SK-N-SH (cell line): ENCODE measurements around the gene WDR75. TPM values are rescaled to one million over a fixed set of nuclear protein-coding genes. Genes with fewer than 3 reads are reported as not detected.

Experiments
- CTCF ChIA-PET: fragments of 300-600, 350-600 bp; formaldehyde crosslinking; extraction: SDS; loops from one replicate; lab custom pipeline; 2021; lab: Yijun Ruan, JAX
- POLR2A ChIA-PET: fragments of 350-600 bp; sonication (Branson Sonifier 250); formaldehyde crosslinking; extraction: SDS; loops from one replicate; lab custom pipeline; 2020; ENCODE audit warnings: antibody characterized with exemption, inconsistent platforms; lab: Yijun Ruan, JAX
- DNase-seq: peaks from one replicate; pipeline ENCODE4 v3.0.0; 2012
- H2AFZ ChIP-seq: fragments of 200-600 bp; sonication (generic); 2 replicates; pipeline ENCODE4 v1.8.1; 2016; ENCODE audit warnings: antibody characterized with exemption, mild to moderate bottlenecking, low read depth
- H3F3A ChIP-seq: fragments of 200-600 bp; sonication (generic); replicated peaks from 2 replicates; pipeline ENCODE3; 2016; ENCODE audit warnings: antibody characterized with exemption, mild to moderate bottlenecking; ENCODE audit not compliant: insufficient read depth
- H3K27ac ChIP-seq, 2 experiments: fragments of 200-500 bp in 1 of 2; fragments of 200-600 bp in 1 of 2; sonication (Bioruptor generic) in 1 of 2; sonication (generic), shearing (Covaris generic) in 1 of 2; 2 replicates each; pipeline versions ENCODE4 v1.5.1 to v1.6.1; 2014 to 2016; ENCODE audit warnings: low read depth in 2 of 2, inconsistent platforms in 1 of 2, low read length in 1 of 2, mild to moderate bottlenecking in 1 of 2, mixed read lengths in 1 of 2
- H3K27me3 ChIP-seq: fragments of 200-600 bp; sonication (generic), shearing (Covaris generic); 2 replicates; pipeline ENCODE4 v1.6.1; 2016; ENCODE audit warnings: mixed run types; ENCODE audit not compliant: insufficient read depth
- H3K36me3 ChIP-seq, 2 experiments: fragments of 200-500 bp in 1 of 2; fragments of 200-600 bp in 1 of 2; sonication (Bioruptor generic) in 1 of 2; sonication (generic) in 1 of 2; replicated peaks in 1 of 2; 2 replicates each; pipeline versions ENCODE3 to v1.5.1; 2014 to 2016; ENCODE audit warnings: low read length in 1 of 2, mild to moderate bottlenecking in 1 of 2; ENCODE audit not compliant: insufficient read depth in 2 of 2, control insufficient read depth in 1 of 2
- H3K4me1 ChIP-seq, 2 experiments: fragments of 200-500 bp in 1 of 2; fragments of 200-600 bp in 1 of 2; sonication (Bioruptor generic) in 1 of 2; sonication (generic), shearing (Covaris generic) in 1 of 2; 2 replicates each; pipeline versions ENCODE4 v1.5.1 to v1.6.1; 2014 to 2016; ENCODE audit warnings: low read depth in 1 of 2, low read length in 1 of 2, mixed run types in 1 of 2; ENCODE audit not compliant: insufficient read depth in 2 of 2, control insufficient read depth in 1 of 2
- H3K4me2 ChIP-seq: fragments of 200-600 bp; sonication (generic), shearing (Covaris generic); 2 replicates; pipeline ENCODE4 v1.6.1; 2017; ENCODE audit warnings: mixed run types
- H3K4me3 ChIP-seq, 2 experiments: fragments of 200-500 bp in 1 of 2; fragments of 200-600 bp in 1 of 2; sonication (Bioruptor generic) in 1 of 2; sonication (generic), shearing (Covaris generic) in 1 of 2; 2 replicates each; pipeline versions ENCODE4 v1.5.1 to v1.8.1; 2014 to 2016; ENCODE audit warnings: low read depth in 2 of 2, inconsistent platforms in 1 of 2, low read length in 1 of 2, mild to moderate bottlenecking in 1 of 2, mixed read lengths in 1 of 2, moderate library complexity in 1 of 2
- H3K79me2 ChIP-seq: fragments of 200-600 bp; sonication (generic); 2 replicates; pipeline ENCODE4 v1.8.1; 2017; ENCODE audit warnings: mild to moderate bottlenecking; ENCODE audit not compliant: insufficient read depth
- H3K9ac ChIP-seq: fragments of 200-600 bp; sonication (generic); 2 replicates; pipeline ENCODE4 v1.6.1; 2017; ENCODE audit warnings: mixed run types
- H3K9me2 ChIP-seq: fragments of 200-600 bp; sonication (generic); 2 replicates; pipeline ENCODE4 v1.6.1; 2017; ENCODE audit warnings: mixed run types
- H3K9me3 ChIP-seq: fragments of 200-600 bp; sonication (generic); 2 replicates; pipeline ENCODE4 v1.6.1; 2017; ENCODE audit warnings: mixed run types, mild to moderate bottlenecking, moderate library complexity
- H4K20me1 ChIP-seq: fragments of 200-600 bp; sonication (generic); 2 replicates; pipeline ENCODE4 v1.6.1; 2017; ENCODE audit warnings: mild to moderate bottlenecking, mixed run types; ENCODE audit not compliant: insufficient read depth
- EZH2phosphoT487 ChIP-seq: fragments of 200-600 bp; sonication (generic); IDR thresholded peaks from 2 replicates; pipeline ENCODE4 v1.6.1; 2017; ENCODE audit warnings: low read depth, mixed run types, mild to moderate bottlenecking, antibody characterized with exemption, moderate library complexity, borderline replicate concordance
- FOSL2 ChIP-seq: IDR thresholded peaks from 2 replicates; pipeline ENCODE4 v1.4.0; 2012; ENCODE audit warnings: low read depth, mild to moderate bottlenecking, moderate library complexity, borderline replicate concordance
- FOXJ3 ChIP-seq: sonication (generic); formaldehyde crosslinking; IDR thresholded peaks from 2 replicates; pipeline ENCODE4 v1.5.1; 2020; ENCODE audit warnings: mild to moderate bottlenecking, missing genetic modification reagents
- GABPA ChIP-seq: IDR thresholded peaks from 2 replicates; pipeline ENCODE4 v1.4.0; 2012; ENCODE audit warnings: low read depth, mild to moderate bottlenecking
- GATA2 ChIP-seq: sonication (generic); formaldehyde crosslinking; IDR thresholded peaks from 2 replicates; pipeline ENCODE4 v1.5.0; 2020; ENCODE audit warnings: mild to moderate bottlenecking, missing genetic modification reagents
- MEF2A ChIP-seq: IDR thresholded peaks from 2 replicates; pipeline ENCODE4 v1.4.0; 2012; ENCODE audit warnings: low read depth, borderline replicate concordance
- MXI1 ChIP-seq: IDR thresholded peaks from 2 replicates; pipeline ENCODE4 v1.6.1; 2012; ENCODE audit warnings: mild to moderate bottlenecking, low read depth, low read length, improper control_type of control experiment
- NRF1 ChIP-seq: IDR thresholded peaks from 2 replicates; pipeline ENCODE4 v1.6.1; 2012; ENCODE audit warnings: low read depth, mild to moderate bottlenecking, low read length
- POLR2AphosphoS5 ChIP-seq: IDR thresholded peaks from 2 replicates; pipeline ENCODE4 v1.6.1; 2012; ENCODE audit warnings: low read depth, low read length
- RCOR1 ChIP-seq: fragments of 150-350 bp; IDR thresholded peaks from 2 replicates; pipeline ENCODE4 v1.6.1; 2017; ENCODE audit warnings: antibody characterized with exemption, low read length
- RXRA ChIP-seq: IDR thresholded peaks from 2 replicates; pipeline ENCODE4 v1.4.0; 2012; ENCODE audit warnings: low read depth, mild to moderate bottlenecking, borderline replicate concordance
- SIN3A ChIP-seq: IDR thresholded peaks from 2 replicates; pipeline ENCODE4 v1.6.1; 2012; ENCODE audit warnings: low read depth, mild to moderate bottlenecking, low read length, moderate library complexity, borderline replicate concordance
- WGBS: methylation state at CpG from one replicate; pipeline ENCODE4 v1.1.6; 2017; ENCODE audit warnings: low lambda C conversion rate; 5-methylcytosine and 5-hydroxymethylcytosine counted together
- polyA plus RNA-seq, 3 experiments: library from polyadenylated mRNA; depleted of rRNA; stranded (reverse); fragments of >200 nt; gene quantifications; 2 replicates each; pipeline ENCODE4 v1.2.3, GENCODE V29; 2012
- TF ChIP-seq, protein P1 (sequence below): IDR thresholded peaks from 2 replicates; pipeline ENCODE4; 2012
- TF ChIP-seq, protein P2 (sequence below): fragments of 200-600 bp; sonication (generic); IDR thresholded peaks from 2 replicates; pipeline ENCODE4 v1.6.1; 2017; ENCODE audit warnings: antibody characterized with exemption, mild to moderate bottlenecking, moderate library complexity
- TF ChIP-seq, protein P3 (sequence below): fragments of 150-350 bp; IDR thresholded peaks from 2 replicates; pipeline ENCODE4 v1.6.1; 2016; ENCODE audit warnings: mild to moderate bottlenecking, low read depth, low read length

WDR75 gene
- polyA plus RNA-seq, 1 of the 3 experiments (the other 2 are of a cell fraction) = 25.6 TPM

DNA sequence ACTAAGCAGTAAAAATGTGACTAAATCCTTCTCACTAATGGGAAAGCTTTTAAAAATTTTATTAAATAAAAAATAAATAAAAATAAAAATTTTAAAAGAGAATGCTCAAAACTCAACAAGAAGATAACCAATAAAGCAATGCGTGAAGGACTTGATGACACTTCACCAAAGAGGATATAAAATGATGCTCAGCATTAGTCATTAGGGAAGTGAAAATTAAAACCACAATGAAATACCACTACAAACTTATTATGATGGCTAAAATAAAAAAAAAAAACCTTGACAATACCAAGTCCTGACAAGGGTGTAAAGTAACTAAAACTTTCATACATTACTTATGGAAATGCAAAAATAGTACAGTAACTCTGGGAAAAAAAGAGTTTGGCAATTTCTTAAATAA, 3.3 kb upstream of the WDR75 start:
- 90% methylated on average over 1 of the region's 1 CpG for WGBS
- Histone ChIP-seq H3K9me2 (no peaks in the 10 kb centered on the region), H3K36me3 (no peaks in the 10 kb centered on the region), H3K9me3 (no peaks in the 10 kb centered on the region), H3K79me2 (peaks cover 24% of the 10 kb centered on the region), H3K4me2 (no peak overlapping the region), H3K4me1 (peaks cover 7 to 12% of the 10 kb centered on the region in 2 experiments; a peak in 3 of 4 replicates), H3K27me3 (no peaks in the 10 kb centered on the region), H3F3A (no peaks in the 10 kb centered on the region), H2AFZ (no peak overlapping the region), H3K4me3 (no peak overlapping the region), H3K27ac (no peak overlapping the region), H4K20me1 (no peaks in the 10 kb centered on the region), H3K9ac (no peak overlapping the region)
- POLR2A ChIA-PET = no interaction called here
- CTCF ChIA-PET = interaction anchor here (0.6 kb wide), 1 partner anchor 344 kb away, joined by 3 read pairs; no protein-coding TSS in a partner anchor
- TF ChIP-seq RXRA (no peak), FOXJ3 (no peak), POLR2AphosphoS5 (no peak), GATA2 (CRISPR knock-in tag) (no peak), FOSL2 (no peak), NRF1 (no peak), EZH2phosphoT487 (no peak), GABPA (no peak), SIN3A (no peak), MEF2A (no peak), RCOR1 (no peak)
- TF ChIP-seq, protein P1, sequence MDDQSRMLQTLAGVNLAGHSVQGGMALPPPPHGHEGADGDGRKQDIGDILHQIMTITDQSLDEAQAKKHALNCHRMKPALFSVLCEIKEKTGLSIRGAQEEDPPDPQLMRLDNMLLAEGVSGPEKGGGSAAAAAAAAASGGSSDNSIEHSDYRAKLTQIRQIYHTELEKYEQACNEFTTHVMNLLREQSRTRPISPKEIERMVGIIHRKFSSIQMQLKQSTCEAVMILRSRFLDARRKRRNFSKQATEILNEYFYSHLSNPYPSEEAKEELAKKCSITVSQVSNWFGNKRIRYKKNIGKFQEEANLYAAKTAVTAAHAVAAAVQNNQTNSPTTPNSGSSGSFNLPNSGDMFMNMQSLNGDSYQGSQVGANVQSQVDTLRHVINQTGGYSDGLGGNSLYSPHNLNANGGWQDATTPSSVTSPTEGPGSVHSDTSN = no peak
- TF ChIP-seq, protein P2, sequence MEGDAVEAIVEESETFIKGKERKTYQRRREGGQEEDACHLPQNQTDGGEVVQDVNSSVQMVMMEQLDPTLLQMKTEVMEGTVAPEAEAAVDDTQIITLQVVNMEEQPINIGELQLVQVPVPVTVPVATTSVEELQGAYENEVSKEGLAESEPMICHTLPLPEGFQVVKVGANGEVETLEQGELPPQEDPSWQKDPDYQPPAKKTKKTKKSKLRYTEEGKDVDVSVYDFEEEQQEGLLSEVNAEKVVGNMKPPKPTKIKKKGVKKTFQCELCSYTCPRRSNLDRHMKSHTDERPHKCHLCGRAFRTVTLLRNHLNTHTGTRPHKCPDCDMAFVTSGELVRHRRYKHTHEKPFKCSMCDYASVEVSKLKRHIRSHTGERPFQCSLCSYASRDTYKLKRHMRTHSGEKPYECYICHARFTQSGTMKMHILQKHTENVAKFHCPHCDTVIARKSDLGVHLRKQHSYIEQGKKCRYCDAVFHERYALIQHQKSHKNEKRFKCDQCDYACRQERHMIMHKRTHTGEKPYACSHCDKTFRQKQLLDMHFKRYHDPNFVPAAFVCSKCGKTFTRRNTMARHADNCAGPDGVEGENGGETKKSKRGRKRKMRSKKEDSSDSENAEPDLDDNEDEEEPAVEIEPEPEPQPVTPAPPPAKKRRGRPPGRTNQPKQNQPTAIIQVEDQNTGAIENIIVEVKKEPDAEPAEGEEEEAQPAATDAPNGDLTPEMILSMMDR = no peak
- TF ChIP-seq, protein P3, sequence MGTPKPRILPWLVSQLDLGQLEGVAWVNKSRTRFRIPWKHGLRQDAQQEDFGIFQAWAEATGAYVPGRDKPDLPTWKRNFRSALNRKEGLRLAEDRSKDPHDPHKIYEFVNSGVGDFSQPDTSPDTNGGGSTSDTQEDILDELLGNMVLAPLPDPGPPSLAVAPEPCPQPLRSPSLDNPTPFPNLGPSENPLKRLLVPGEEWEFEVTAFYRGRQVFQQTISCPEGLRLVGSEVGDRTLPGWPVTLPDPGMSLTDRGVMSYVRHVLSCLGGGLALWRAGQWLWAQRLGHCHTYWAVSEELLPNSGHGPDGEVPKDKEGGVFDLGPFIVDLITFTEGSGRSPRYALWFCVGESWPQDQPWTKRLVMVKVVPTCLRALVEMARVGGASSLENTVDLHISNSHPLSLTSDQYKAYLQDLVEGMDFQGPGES = no peak
- DNase-seq = no peak

DNA sequence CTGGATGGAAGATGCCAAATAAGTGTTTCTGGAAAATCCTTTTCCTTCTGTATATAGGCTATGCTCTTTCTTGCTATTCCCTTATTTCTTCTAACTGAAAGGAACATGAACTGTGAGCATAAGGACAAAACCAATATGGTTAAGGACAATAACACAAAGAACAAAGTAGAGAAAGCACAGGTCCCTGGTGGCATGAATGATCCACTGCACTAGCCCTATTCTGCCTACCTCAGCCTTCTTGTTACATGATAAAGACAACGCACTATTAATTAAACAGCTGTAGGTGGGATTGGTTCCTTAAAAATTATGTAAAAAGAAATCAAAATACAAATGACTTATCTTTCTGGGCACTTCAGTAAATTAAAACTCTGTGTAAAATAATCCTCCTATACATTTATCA, 1.9 kb upstream of the WDR75 start:
- Histone ChIP-seq H4K20me1 (no peaks in the 10 kb centered on the region), H3K9ac (no peak overlapping the region)

More for the DNA sequence above, 1.9 kb upstream of the WDR75 start:
- peaks cover 38% of the 10 kb centered on the region for H3K79me2 ChIP-seq
- H3K9me2 ChIP-seq = no peaks in the 10 kb centered on the region
- no peaks in the 10 kb centered on the region for H3K27me3 ChIP-seq
- H3K4me3 ChIP-seq = no peak overlapping the region
- WGBS = 77% methylated on average over 1 of the region's 1 CpG
- no peaks in the 10 kb centered on the region for H3K9me3 ChIP-seq
- H3K4me1 ChIP-seq = peaks cover 7 to 12% of the 10 kb centered on the region in 2 experiments; a peak in 3 of 4 replicates
- H3K36me3 ChIP-seq = peaks cover 0 to 4% of the 10 kb centered on the region in 2 experiments
- no peaks in the 10 kb centered on the region for H3F3A ChIP-seq
- CTCF ChIA-PET = interaction anchor here (0.8 to 1.0 kb wide), 2 partner anchors 12 to 345 kb away, joined by 3 read pairs; no protein-coding TSS in a partner anchor
- POLR2A ChIA-PET = no interaction called here
- H3K4me2 ChIP-seq = no peak overlapping the region
- DNase-seq = no peak
- H2AFZ ChIP-seq = no peak overlapping the region
- no peak overlapping the region for H3K27ac ChIP-seq
- TF ChIP-seq, protein P2 = peak; percentile 44
- no peak for TF ChIP-seq MXI1
